Measurements from ENCODE around the gene BCAS3. TPM values are rescaled to one million over a fixed set of nuclear protein-coding genes. Genes with fewer than 3 reads are reported as not detected.

Gene BCAS3
- total RNA-seq, 4 donors from 2014 or later = 21.7 to 42.2 (median 23.0) TPM

DNA sequence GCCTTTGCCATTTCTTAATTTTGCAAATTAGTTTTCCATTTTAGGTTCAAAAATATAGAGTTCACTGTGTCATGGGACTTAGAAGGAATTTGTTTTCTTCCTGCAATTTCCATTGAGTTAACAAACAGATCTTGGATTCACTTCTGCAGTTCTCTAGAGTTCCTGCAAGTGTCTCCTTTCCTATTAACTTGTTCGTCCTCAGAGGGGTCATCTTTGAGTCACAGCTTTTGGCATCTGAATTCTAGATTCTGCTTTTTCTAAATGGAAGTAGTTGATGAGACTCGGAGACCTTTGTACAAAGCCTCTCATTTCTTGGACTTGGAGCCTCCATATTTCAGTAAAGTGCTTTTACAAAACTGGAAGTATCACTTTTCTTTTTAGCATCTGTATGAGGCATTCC lies 323.3 kb downstream of the BCAS3 start:
- TF ChIP-seq, protein P1, sequence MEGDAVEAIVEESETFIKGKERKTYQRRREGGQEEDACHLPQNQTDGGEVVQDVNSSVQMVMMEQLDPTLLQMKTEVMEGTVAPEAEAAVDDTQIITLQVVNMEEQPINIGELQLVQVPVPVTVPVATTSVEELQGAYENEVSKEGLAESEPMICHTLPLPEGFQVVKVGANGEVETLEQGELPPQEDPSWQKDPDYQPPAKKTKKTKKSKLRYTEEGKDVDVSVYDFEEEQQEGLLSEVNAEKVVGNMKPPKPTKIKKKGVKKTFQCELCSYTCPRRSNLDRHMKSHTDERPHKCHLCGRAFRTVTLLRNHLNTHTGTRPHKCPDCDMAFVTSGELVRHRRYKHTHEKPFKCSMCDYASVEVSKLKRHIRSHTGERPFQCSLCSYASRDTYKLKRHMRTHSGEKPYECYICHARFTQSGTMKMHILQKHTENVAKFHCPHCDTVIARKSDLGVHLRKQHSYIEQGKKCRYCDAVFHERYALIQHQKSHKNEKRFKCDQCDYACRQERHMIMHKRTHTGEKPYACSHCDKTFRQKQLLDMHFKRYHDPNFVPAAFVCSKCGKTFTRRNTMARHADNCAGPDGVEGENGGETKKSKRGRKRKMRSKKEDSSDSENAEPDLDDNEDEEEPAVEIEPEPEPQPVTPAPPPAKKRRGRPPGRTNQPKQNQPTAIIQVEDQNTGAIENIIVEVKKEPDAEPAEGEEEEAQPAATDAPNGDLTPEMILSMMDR (IDR thresholded peaks at IDR 0.05; ENCODE audit: low read depth) = no peak

DNA sequence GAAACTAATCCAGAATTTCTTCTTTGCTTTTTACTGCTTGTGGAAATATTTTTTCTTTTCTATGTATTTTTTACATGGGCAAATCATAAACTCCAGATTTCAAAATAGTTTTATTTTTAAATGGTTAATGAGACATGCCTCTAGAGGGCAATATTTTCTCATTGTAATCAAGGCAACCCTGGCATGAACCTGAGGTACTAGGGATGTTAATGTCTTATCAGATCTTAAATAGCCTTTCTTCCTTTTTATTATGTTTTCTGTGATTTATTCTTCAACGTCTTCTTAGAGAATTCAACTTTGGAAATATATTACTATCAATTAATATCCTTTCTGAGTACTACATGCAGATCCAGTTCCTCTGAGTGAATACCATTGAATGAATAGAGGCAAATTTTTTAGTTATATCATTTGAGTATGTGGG lies 324.7 kb downstream of the BCAS3 start:
- TF ChIP-seq, protein P1 (IDR thresholded peaks at IDR 0.05; ENCODE audit: low read depth) = no peak

DNA sequence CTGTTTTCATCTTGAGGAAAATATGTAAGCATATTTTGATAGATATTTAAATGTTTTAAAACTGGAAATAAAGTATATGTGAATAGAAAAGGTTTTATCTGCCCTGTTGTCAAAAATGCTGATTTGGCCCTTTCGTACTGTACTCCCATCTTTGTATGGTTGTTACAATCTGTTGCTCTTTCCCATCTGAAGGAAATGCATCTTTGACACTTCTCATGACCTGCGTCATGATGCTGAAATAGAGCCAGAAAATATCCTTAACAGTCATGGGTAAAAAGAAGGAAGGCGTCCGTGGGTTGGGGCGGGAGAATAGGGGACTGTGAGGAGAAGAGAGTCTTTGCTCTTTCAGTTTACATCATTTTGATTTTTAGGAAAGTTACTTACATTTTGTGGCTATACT lies 327.7 kb downstream of the BCAS3 start:
- TF ChIP-seq, protein P1 (IDR thresholded peaks at IDR 0.05; ENCODE audit: low read depth) = no peak

DNA sequence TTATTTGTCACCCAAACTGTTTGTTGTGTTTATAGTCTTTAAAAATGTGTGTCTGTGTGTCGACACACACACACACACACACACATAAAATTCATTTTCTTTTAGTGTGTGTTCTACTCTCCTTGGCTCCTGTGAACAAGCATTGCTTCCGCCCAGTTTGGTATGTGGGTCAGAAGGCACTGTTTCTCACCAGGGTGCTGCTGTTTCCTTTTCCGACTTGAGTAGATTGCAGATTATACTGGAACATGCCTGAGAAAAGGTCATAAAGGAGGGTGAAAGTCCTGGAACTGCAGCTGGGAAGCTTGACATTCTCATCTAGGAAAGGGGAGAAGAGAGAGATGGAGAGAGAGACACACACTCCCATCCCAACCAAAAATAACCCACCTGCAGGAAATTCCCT lies 330.3 kb downstream of the BCAS3 start:
- TF ChIP-seq, protein P1 (IDR thresholded peaks at IDR 0.05; ENCODE audit: low read depth) = no peak

DNA sequence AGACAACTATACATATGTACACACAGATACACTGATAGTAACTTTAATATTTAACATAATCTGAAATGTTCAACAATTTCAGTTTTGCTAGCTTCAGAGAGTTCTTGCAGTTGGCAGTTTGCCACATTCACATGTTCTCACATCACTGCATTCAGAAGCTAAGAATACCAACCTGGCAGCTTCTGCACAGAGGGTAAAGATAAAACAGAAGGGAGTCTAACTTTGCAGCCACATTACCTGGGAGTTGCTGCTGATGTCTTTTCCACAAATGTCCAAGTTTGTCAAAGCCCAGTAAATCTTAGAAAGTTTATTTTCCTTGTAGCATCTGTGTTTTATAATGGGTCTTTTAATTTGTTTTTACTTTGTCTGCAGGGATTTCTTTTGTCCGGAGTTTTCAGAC lies 332.0 kb downstream of the BCAS3 start:
- TF ChIP-seq, protein P1 (IDR thresholded peaks at IDR 0.05; ENCODE audit: low read depth) = no peak

DNA sequence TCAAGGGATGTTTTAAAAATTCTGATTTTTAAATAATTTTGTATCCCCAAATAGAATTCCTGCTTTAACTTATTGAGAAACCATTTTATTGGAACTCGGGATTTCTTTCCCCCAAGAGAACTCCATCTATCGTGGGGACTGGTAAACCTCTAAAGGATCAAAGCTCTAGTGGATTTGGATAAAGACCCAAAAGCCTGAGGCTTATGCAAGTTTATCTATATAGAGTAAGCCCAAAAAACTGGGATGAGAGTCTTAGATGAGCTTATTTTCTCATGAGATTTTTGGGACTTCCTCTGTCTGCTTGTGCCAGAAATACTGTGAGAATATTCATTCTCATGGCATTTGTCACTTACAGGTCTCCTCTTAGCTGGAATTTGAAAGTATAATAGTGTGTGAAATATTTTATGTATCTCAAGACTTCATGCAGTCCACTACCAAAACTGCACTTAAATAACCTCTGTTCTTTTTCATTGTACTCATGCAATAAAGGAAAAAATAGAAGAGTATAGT lies 333.1 kb downstream of the BCAS3 start:
- TF ChIP-seq, protein P1 (IDR thresholded peaks at IDR 0.05; ENCODE audit: low read depth) = no peak

DNA sequence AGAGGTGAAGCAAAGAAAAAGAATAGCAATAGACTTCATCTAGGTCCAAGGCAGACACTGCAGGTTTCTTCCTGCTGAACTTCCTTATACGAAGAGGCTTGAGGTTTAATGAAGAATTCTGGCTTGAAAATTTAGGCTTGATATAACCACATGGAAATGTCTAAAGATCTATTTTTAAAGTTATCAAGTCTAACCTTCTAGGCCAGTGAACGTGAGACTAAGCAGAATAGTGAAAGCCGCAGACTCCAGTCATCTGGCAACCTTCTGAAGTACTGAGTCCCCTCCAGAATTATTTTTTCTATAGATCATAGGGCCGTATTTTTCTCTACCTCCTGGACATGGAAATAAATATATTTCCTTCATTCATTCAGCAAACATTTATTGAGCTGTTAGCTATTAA lies 333.6 kb downstream of the BCAS3 start:
- TF ChIP-seq, protein P1 (IDR thresholded peaks at IDR 0.05; ENCODE audit: low read depth) = no peak
